T-helper 1 cell treated with Interleukin-12 subunit alpha and Interleukin-12 subunit beta and Interleukin-4 antibody, amounts not matched to agents 30 ng/mL and 1 ng/mL, for 36 hours (primary cell): ENCODE results near the gene SLC38A1. TPM values are rescaled to one million over a fixed set of nuclear protein-coding genes. Genes with fewer than 3 reads are reported as not detected.

Experiments used
- intact Hi-C: fragments of 100-400 bp; cut with micrococcal nuclease; formaldehyde crosslinking; loops from one replicate; pipeline ENCODE4 v1.15.1; 2024
- total RNA-seq: library from RNA; stranded (reverse); gene quantifications from 2 replicates; pipeline ENCODE4 v1.2.3, GENCODE V29; 2022

SLC38A1 gene
- total RNA-seq, 1 donor from 2014 or later: 173 TPM

DNA sequence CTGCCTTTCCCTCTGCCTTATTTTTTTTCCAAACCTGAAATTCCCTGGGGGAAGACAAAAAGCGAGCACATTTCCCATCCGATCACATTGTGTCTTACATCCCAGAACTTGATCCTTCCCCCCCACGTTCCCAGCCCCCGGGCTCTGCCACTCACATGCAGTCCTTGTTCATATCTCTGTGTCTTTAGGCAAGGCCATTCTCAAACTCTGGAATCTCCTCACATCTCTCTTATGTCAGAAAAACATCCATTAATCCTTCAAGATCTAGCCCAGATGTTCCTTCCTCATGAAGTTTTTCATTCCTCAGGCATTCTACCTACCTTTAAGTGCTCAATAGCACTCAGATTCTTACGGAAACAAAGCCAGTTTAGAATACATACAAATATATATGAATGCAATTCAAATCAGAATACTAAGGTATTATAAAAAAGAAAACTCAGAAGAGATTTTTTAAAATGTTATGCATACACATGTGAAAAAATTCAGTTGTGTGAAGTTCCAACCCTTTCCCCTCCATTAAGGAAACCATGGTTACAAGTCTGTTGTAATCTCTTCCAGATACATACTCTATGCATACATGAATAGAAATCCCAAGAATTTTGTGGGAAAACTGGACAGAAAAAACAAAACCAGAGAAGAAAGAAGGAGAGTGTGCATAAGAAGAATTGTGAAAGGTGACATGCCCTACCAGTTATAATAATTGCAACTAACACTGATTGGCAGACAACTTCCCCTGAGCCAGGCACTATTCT, 120.3 kb downstream of the SLC38A1 start:
- intact Hi-C loops: no loop called here

DNA sequence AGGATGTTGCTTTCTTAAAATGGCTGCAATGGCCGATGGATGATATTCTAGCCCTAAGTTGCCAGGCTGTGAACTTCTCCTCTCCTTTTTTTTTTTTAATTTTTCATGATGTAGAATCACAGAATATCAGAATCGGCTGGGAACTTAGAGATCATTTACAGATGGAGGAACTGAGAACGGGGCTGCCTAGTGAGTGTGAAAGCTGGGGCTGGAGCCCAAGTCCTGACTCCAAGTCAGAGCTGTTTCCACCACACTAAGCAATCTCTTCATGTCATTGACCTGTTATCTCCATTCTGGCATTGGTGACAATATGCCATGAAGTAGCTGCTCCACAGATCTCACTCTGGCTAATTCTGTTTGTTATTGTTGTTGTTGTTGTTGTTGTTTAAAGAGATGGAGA, 121.7 kb downstream of the SLC38A1 start:
- intact Hi-C loops: no loop called here

GRCh38 chr12:46145881-46146280, 123.0 kb downstream of the SLC38A1 start:
- intact Hi-C loops: no loop called here

DNA sequence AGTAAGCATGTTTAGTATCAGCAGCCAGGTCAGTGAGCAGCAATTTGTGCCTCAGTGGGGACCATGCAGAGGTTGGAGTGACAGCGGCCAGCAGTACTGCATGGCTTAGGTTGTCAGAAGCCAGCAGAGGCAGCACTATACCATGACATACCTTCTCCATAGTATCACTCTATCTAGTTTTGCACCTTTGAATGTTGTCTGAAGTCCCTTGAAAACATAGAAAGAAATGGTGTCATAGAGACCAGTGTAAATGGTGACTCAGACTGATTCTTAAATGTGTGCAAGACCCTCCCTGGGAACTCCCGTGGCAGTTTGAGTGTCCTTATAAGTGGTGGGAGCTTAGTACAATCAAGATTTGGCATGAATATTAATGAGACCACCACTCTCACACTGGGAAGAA, 124.4 kb downstream of the SLC38A1 start:
- intact Hi-C loops: no loop called here

DNA sequence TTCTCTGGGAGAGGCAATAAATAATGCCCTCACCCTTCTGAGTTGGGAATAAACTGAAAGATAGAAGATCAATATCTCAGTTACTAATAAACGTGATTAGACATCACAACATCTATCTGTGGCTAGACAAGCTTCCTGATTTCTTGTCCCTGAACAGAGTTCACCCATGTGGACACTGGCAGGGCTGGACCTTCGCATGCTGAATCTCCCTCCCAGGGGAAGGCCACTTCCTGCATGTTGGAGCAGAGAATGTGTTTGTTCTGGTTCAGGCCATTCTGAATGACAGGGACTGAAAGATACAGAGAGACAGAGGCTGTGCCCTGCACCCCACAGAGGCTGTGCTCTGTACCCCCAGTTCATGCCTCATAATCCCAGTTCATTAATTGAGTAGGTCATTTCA, 132.6 kb downstream of the SLC38A1 start:
- intact Hi-C loops: no loop called here

DNA sequence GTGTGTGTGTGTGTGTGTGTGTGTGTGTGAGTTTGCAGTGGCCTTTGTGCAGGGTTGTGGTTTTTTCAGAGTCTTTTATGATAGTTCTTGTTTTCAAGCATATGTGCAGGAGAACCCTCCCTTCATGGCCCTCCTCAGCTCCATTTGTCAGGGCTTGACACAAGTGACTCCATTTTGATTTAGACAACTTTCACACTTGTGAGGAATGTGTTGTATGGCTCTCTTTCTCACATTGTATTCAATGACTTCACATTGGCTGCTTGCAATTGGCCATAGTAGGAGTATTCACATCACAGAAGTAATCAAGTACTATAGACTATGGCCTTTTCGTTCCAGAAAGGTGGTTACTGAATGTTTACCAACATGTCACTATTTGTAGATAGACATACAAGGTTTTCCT, 133.1 kb downstream of the SLC38A1 start:
- intact Hi-C loops: no loop called here

DNA sequence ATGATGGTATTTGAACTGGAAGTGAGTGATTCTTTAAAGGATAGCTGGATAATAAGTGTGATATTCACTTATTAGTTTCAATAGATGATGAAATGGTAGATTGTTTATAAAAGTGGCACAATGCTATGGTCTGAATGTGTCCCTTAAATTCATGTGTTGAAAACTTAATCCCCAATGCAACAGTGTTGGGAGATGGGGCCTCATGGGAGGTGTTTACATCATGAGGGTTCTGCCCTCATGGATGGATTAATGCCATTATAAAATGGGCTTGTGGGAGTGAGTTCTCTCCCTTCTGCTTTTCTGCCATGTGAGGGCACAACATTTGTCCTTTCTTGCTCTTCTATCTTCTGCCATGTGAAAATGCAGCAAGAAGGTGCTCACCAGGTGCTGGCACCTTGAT, 134.0 kb downstream of the SLC38A1 start:
- intact Hi-C loops: no loop called here

DNA sequence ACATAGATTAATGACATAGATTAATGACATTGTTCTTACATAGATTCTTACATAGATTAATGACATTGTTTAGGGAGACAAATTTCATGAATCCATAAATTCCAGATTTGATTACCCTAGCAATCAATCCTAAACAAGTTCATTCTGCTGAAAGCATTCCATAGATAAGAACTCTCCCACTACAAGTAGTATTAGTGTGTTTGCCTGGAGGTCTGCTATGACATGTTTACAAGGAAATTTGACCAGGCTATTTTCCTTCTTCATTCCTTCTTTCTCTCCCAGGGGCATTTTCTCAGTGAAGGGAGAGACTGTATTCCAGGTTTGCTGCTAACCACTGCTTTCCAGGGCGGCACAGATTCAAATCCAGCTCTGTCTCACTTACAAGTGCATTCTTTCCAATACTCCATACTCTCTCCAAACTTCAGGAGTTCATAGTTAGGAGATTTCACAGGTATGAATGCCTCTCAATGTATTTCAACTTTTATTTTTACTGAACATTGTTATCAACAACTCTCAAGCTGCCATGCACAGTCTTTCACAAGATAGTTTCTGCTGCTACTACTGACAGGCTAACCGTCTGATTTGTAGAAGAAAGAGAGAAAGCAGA, 134.5 kb downstream of the SLC38A1 start:
- intact Hi-C loops: no loop called here

- intact Hi-C loops: no loop called here
Measured at GRCh38 chr12:46133751-46134150, 135.1 kb downstream of the SLC38A1 start.

Other genes starting within 250 kb of the SLC38A1 start
- 145 and 148 TPM in 2 replicates for gene SLC38A2, start 103.7 kb upstream of the SLC38A1 start, total RNA-seq